Measurements from ENCODE around the gene LSAMP.

- TF ChIP-seq, protein P1, sequence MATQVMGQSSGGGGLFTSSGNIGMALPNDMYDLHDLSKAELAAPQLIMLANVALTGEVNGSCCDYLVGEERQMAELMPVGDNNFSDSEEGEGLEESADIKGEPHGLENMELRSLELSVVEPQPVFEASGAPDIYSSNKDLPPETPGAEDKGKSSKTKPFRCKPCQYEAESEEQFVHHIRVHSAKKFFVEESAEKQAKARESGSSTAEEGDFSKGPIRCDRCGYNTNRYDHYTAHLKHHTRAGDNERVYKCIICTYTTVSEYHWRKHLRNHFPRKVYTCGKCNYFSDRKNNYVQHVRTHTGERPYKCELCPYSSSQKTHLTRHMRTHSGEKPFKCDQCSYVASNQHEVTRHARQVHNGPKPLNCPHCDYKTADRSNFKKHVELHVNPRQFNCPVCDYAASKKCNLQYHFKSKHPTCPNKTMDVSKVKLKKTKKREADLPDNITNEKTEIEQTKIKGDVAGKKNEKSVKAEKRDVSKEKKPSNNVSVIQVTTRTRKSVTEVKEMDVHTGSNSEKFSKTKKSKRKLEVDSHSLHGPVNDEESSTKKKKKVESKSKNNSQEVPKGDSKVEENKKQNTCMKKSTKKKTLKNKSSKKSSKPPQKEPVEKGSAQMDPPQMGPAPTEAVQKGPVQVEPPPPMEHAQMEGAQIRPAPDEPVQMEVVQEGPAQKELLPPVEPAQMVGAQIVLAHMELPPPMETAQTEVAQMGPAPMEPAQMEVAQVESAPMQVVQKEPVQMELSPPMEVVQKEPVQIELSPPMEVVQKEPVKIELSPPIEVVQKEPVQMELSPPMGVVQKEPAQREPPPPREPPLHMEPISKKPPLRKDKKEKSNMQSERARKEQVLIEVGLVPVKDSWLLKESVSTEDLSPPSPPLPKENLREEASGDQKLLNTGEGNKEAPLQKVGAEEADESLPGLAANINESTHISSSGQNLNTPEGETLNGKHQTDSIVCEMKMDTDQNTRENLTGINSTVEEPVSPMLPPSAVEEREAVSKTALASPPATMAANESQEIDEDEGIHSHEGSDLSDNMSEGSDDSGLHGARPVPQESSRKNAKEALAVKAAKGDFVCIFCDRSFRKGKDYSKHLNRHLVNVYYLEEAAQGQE (IDR thresholded peaks at IDR 0.05; ENCODE audit: unreplicated experiment), result no peak
- no peak for TF ChIP-seq CTCF (conservative IDR thresholded peaks at IDR 0.05; ENCODE audit: low read depth in 2 of 2)
- no peak for TF ChIP-seq JUNB (IDR thresholded peaks at IDR 0.05; ENCODE audit: unreplicated experiment)
- TF ChIP-seq CREB1 (CRISPR knock-in tag; IDR thresholded peaks at IDR 0.05; ENCODE audit: low read depth), result no peak
- TF ChIP-seq EZH2 (IDR thresholded peaks at IDR 0.05; ENCODE audit: low read depth, unreplicated experiment), result no peak
- TF ChIP-seq EZH2phosphoT487 (IDR thresholded peaks at IDR 0.05; ENCODE audit: unreplicated experiment), result no peak
- TF ChIP-seq POLR2AphosphoS5 (IDR thresholded peaks at IDR 0.05; ENCODE audit: low read depth), result no peak
- no peak for TF ChIP-seq ZNF114 (CRISPR knock-in tag; IDR thresholded peaks at IDR 0.05)
- TF ChIP-seq STAT1 (IDR thresholded peaks at IDR 0.05; ENCODE audit: unreplicated experiment), result no peak
- TF ChIP-seq ZNF331 (CRISPR knock-in tag; IDR thresholded peaks at IDR 0.05; ENCODE audit: low read depth), result no peak
Observed at GRCh38 chr3:115853104-115853503, 592.2 kb downstream of the LSAMP start.
